ENCODE results near the gene TSPYL1.

The TSPYL1 gene

GRCh38 chr6:116279232-116280160 lies at the start of gene TSPYL1:
TSPYL1 (minus strand) TSS chr6:116279930; CDS start chr6:116279830, 100 bp downstream.
- no peak; the same call in 1 of the 2 replicates for TF ChIP-seq CTCF (IDR thresholded peaks at IDR 0.05)

GRCh38 chr6:116329156-116329555 lies 49.4 kb upstream of the TSPYL1 start:
- no peak for TF ChIP-seq CTCF (IDR thresholded peaks at IDR 0.05)

- no peak for TF ChIP-seq CTCF (IDR thresholded peaks at IDR 0.05)
Measured at GRCh38 chr6:116328528-116328903, 48.8 kb upstream of the TSPYL1 start.

DNA sequence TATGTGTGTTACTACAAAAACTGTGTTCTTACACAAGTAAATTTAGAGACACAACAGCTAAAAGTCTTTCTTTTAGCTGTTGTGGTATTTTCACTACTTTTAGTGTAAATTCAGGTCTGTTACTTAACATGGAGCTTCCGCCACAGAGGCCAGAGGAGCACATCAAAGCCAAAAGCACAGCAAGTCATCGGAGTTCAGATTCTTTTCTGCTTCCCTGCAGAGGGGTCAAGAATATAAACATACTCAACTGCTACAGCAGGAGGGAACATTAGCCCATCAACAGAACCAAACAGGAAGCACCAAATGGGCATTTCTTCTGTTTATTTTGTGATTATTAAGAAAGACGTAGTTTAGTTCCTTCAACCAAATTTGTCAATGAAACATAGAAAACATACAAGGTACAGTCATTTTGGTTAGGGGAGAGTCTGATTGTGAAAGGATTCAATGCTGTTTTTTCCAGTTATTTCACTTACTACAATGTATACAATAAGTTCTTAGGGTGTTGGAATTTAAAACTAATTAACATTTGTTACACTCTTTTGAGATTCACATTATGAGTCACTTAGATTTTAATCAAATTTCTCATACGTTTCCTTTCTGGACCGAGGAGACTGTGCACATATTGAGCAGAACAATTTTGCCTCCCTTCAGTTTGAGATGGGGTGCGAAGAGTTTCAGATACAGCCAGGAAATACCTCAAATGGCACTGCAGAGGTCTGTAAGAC lies 48.2 kb upstream of the TSPYL1 start:
- TF ChIP-seq CTCF (IDR thresholded peaks at IDR 0.05): no peak

DNA sequence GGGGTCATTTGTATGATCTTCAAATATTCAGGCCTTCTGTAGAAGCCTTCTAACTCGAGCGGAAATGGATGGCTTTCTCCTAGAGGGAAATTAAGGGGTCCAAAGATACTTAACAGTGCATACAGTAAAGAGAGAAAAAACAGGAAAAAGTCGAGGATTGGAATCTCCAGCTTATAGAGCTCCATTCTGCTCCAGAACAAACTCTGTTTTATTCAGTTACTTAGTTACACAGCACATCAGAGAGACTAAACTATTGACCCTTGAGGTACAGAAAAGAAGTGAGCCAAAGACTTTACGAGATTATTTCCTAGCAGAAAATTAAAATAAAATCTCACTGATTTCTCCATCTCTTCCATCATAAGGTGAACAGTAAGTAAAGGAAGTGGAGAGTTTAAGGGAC lies 47.3 kb upstream of the TSPYL1 start:
- no peak for TF ChIP-seq CTCF (IDR thresholded peaks at IDR 0.05)

DNA sequence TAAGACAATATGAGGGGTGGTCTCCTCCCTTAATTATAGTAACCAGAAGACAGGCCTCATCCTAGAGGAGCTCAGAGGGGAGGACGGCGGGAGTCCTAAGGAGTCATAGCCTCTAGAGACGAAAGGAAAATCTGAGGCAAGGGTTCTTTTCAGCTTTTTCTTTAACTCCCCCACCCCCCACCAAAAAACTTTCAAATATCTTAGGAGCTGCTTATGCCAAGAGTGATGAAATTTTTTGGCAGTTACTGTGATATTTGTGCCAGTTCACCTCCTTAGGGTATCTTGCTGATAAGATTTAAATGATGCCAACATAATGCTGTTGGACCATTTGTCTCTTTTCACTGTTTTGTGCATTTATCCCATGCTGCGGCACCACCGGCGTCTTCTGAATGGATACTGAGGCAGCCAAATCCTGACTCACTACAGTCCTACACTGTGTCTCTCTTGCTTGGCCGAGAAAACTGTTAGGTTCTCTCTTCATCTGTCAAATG lies 46.5 kb upstream of the TSPYL1 start:
- no peak for TF ChIP-seq CTCF (IDR thresholded peaks at IDR 0.05)

DNA sequence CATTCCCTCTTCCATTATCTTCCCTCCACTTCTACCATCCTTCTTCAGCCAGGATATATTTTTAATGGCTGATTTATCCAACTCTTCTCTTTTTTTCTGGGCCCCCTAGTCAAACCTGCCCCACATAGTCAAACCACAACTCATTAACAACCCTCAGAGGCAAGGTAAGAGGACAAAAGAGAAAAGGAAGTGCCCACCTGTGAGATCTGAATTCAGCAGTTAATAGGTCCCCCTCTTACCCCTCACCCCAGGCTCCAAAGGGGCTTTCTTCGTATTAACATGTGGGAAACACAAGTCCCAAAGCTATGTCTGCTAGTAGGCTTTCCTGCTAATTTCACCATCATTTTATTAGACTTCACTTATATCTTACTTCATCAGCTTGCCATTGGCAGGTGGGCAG lies 44.1 kb upstream of the TSPYL1 start:
- no peak for TF ChIP-seq CTCF (IDR thresholded peaks at IDR 0.05)

Data from LNCAP (cell line).